Thyroid gland (tissue), 4 donors: ENCODE data around the gene FNIP1. TPM values are rescaled to one million over a fixed set of nuclear protein-coding genes. Genes with fewer than 3 reads are reported as not detected.

Experiments used
- DNase-seq, 2 donors: peaks; one replicate each; pipeline ENCODE4 v3.0.0-alpha.2; 2019
- H3K27ac ChIP-seq, 3 donors: fragments of 200-600 bp; sonication (generic); 1 replicate in 2 of 3; 2 replicates in 1 of 3; pipeline ENCODE4 v1.5.1; 2016 to 2019; ENCODE audit warnings: mild to moderate bottlenecking in 1 of 3, moderate library complexity in 1 of 3
- H3K27me3 ChIP-seq: fragments of 200-600 bp; sonication (generic); one replicate; pipeline ENCODE4 v1.5.1; 2019
- H3K36me3 ChIP-seq, 2 donors: fragments of 200-600 bp; sonication (generic); one replicate each; pipeline ENCODE4 v1.5.1; 2016 to 2019
- H3K4me1 ChIP-seq, 2 donors: fragments of 200-600 bp; sonication (generic); one replicate each; pipeline ENCODE4 v1.5.1; 2017 to 2019
- H3K4me3 ChIP-seq, 3 donors: fragments of 200-600 bp; sonication (generic); replicated peaks in 1 of 3; 1 replicate in 2 of 3; 2 replicates in 1 of 3; pipeline ENCODE4 v1.5.1; 2016; ENCODE audit warnings: mild to moderate bottlenecking in 1 of 3
- H3K9me3 ChIP-seq: fragments of 200-600 bp; sonication (generic); one replicate; pipeline ENCODE4 v1.5.1; 2017
- CTCF ChIP-seq, 6 experiments: fragments of 200-600 bp in 3 of 6; fragments of 450-650 bp in 3 of 6; sonication (generic) in 3 of 6; IDR thresholded peaks; one replicate each; pipeline ENCODE4 v1.5.1; 2016 to 2019; ENCODE audit warnings: antibody characterized with exemption in 6 of 6, mild to moderate bottlenecking in 2 of 6, inconsistent platforms in 1 of 6, moderate library complexity in 1 of 6
- POLR2A ChIP-seq, 2 donors: fragments of 450-650 bp; IDR thresholded peaks; one replicate each; pipeline ENCODE4 v1.6.1; 2017; ENCODE audit warnings: antibody characterized with exemption in 2 of 2, mild to moderate bottlenecking in 2 of 2, moderate library complexity in 1 of 2
- WGBS, 2 donors: methylation state at CpG; one replicate each; pipeline ENCODE4 v1.1.5; 2017; 5-methylcytosine and 5-hydroxymethylcytosine counted together
- intact Hi-C: fragments of 100-400 bp; cut with DNase I; formaldehyde crosslinking; loops from one replicate; pipeline ENCODE4 v1.15.1; 2023
- total RNA-seq, 4 donors: library from RNA; depleted of rRNA; stranded (reverse); fragments of >200 nt; gene quantifications; one replicate each; pipeline ENCODE4 v1.2.3, GENCODE V29; 2016

Gene FNIP1
- total RNA-seq, 4 donors from 2014 or later, result 55.3 to 91.7 (median 65.3) TPM

GRCh38 chr5:131810510-131811249, 13.9 kb upstream of the FNIP1 start:
- peak in 1 of 2 donors; percentile 7 for DNase-seq
- no peaks in the 10 kb centered on the region for H3K9me3 ChIP-seq
- WGBS, 2 donors, result 8 to 11% methylated on average over 3 of the region's 3 CpGs
- peak overlapping the region in 1 of 3 donors; percentile 41 for H3K27ac ChIP-seq
- peaks cover 0 to 4% of the 10 kb centered on the region in 2 donors for H3K4me1 ChIP-seq
- intact Hi-C loops, result loop anchor here (10.0 kb wide), 1 partner anchor 194 kb away; no protein-coding TSS in a partner anchor
- no peaks in the 10 kb centered on the region for H3K36me3 ChIP-seq
- H3K27me3 ChIP-seq, result no peaks in the 10 kb centered on the region
- H3K4me3 ChIP-seq, result no peak overlapping the region
- TF ChIP-seq POLR2A (IDR thresholded peaks at IDR 0.05), result no peak
- TF ChIP-seq CTCF (IDR thresholded peaks at IDR 0.05), result peak in 2 of 6 experiments; percentile 25 to 36

- peak; percentile 85 to 87 for DNase-seq
- H3K36me3 ChIP-seq, result no peaks in the 10 kb centered on the region
- H3K4me1 ChIP-seq, result peaks cover 6 to 8% of the 10 kb centered on the region in 2 donors
- H3K27ac ChIP-seq, result peak overlapping the region; percentile 99 to 100 (median 100)
- 1% methylated on average over 41 to 56 of the region's 56 CpGs for WGBS, 2 donors
- peak overlapping the region; percentile 49 to 98 (median 56) for H3K4me3 ChIP-seq
- no peaks in the 10 kb centered on the region for H3K9me3 ChIP-seq
- intact Hi-C loops, result loop anchor here (10.0 kb wide), 1 partner anchor 161 kb away; the partner anchor contains the start of gene RAPGEF6
- TF ChIP-seq POLR2A (IDR thresholded peaks at IDR 0.05) (no peak), CTCF (IDR thresholded peaks at IDR 0.05) (no peak)
- H3K27me3 ChIP-seq, result no peaks in the 10 kb centered on the region
Observed at GRCh38 chr5:131795879-131796792, 681 bp downstream of the FNIP1 start.

GRCh38 chr5:131795228-131795627, 1.6 kb downstream of the FNIP1 start:
- H3K27ac ChIP-seq, result no peak overlapping the region
- intact Hi-C loops, result loop anchor here (10.0 kb wide), 1 partner anchor 160 kb away; the partner anchor contains the start of gene RAPGEF6

GRCh38 chr5:131794586-131794985, 2.2 kb downstream of the FNIP1 start:
- 85 to 94% methylated on average over 4 of the region's 4 CpGs for WGBS, 2 donors
- Histone ChIP-seq H3K36me3 (no peaks in the 10 kb centered on the region), H3K4me3 (no peak overlapping the region), H3K27me3 (no peaks in the 10 kb centered on the region), H3K4me1 (peaks cover 6 to 8% of the 10 kb centered on the region in 2 donors), H3K27ac (no peak overlapping the region), H3K9me3 (no peaks in the 10 kb centered on the region)
- no peak for TF ChIP-seq CTCF (IDR thresholded peaks at IDR 0.05)
- no peak for TF ChIP-seq POLR2A (IDR thresholded peaks at IDR 0.05)
- DNase-seq, result no peak
- intact Hi-C loops, result loop anchor here (10.0 kb wide), 1 partner anchor 160 kb away; the partner anchor contains the start of gene RAPGEF6

More at GRCh38 chr5:131795228-131795627, 1.6 kb downstream of the FNIP1 start:
- no peaks in the 10 kb centered on the region for H3K27me3 ChIP-seq
- H3K4me3 ChIP-seq, result no peak overlapping the region
- TF ChIP-seq CTCF (IDR thresholded peaks at IDR 0.05), result no peak
- no peak for TF ChIP-seq POLR2A (IDR thresholded peaks at IDR 0.05)
- no peaks in the 10 kb centered on the region for H3K36me3 ChIP-seq
- H3K9me3 ChIP-seq, result no peaks in the 10 kb centered on the region
- H3K4me1 ChIP-seq, result peaks cover 6 to 8% of the 10 kb centered on the region in 2 donors
- no peak for DNase-seq
- WGBS, 2 donors, result 80 to 85% methylated on average over 6 of the region's 6 CpGs
